GM19324 (cell line): Measurements from ENCODE around the gene MVK.

Experiments used
- ATAC-seq: cut with Tn5 transposase; IDR thresholded peaks from one replicate; pipeline ENCODE4 v1.9.1; 2021; ENCODE audit warnings: mild to moderate bottlenecking, moderate library complexity; ENCODE audit not compliant: unreplicated experiment, low FRiP score

MVK gene

GRCh38 chr12:109544955-109545531 lies 28.6 kb upstream of the MVK start:
- no peak for ATAC-seq

GRCh38 chr12:109545826-109546225 lies 27.8 kb upstream of the MVK start:
- ATAC-seq: no peak

GRCh38 chr12:109547286-109547685 lies 26.3 kb upstream of the MVK start:
- no peak for ATAC-seq

GRCh38 chr12:109548258-109548657 lies 25.3 kb upstream of the MVK start:
- no peak for ATAC-seq

GRCh38 chr12:109549613-109550270 lies 23.9 kb upstream of the MVK start:
- no peak for ATAC-seq

- ATAC-seq: no peak
These were observed 23.3 kb upstream of the MVK start for GRCh38 chr12:109550281-109550680.

GRCh38 chr12:109551108-109551507 lies 22.5 kb upstream of the MVK start:
- no peak for ATAC-seq

- ATAC-seq: no peak
These were observed 20.6 kb upstream of the MVK start for GRCh38 chr12:109552971-109553370.

GRCh38 chr12:109553483-109553882 lies 20.1 kb upstream of the MVK start:
- no peak for ATAC-seq

GRCh38 chr12:109553906-109554500 lies 19.6 kb upstream of the MVK start:
- no peak for ATAC-seq

GRCh38 chr12:109554761-109555160 lies 18.8 kb upstream of the MVK start:
- no peak for ATAC-seq

GRCh38 chr12:109555431-109556315 lies 17.9 kb upstream of the MVK start:
- ATAC-seq: no peak

- ATAC-seq: no peak
These were observed 16.4 kb upstream of the MVK start for GRCh38 chr12:109557200-109557599.

- no peak for ATAC-seq
These were observed 15.8 kb upstream of the MVK start for GRCh38 chr12:109557805-109558204.

- no peak for ATAC-seq
These were observed 15.0 kb upstream of the MVK start for GRCh38 chr12:109558374-109559199.

- no peak for ATAC-seq
These were observed 14.4 kb upstream of the MVK start for GRCh38 chr12:109559200-109559505.

GRCh38 chr12:109559601-109560000 lies 14.0 kb upstream of the MVK start:
- ATAC-seq: no peak

- ATAC-seq: no peak
These were observed 12.5 kb upstream of the MVK start for GRCh38 chr12:109560867-109561710.

- ATAC-seq: no peak
These were observed 11.9 kb upstream of the MVK start for GRCh38 chr12:109561711-109562030.

GRCh38 chr12:109562871-109563270 lies 10.7 kb upstream of the MVK start:
- ATAC-seq: no peak
